HCT116 (cell line): Measurements from ENCODE around the gene ADD1. TPM values are rescaled to one million over a fixed set of nuclear protein-coding genes. Genes with fewer than 3 reads are reported as not detected.

Experiments used
- ATAC-seq: fragments of 200-7000 bp; cut with Tn5 transposase; 2 replicates; pipeline ENCODE4 v1.9.1; 2020; ENCODE audit warnings: mild to moderate bottlenecking, moderate library complexity
- BruUV-seq: library from RNA; stranded (reverse); fragments of 400-500 nt; replicated peaks from 2 replicates; lab custom pipeline; 2021; lab: Mats Ljungman, UMichigan
- CTCF ChIA-PET: fragments of 300-600 bp; sonication (Branson Sonifier 250); formaldehyde crosslinking; loops from one replicate; lab custom pipeline; 2021; ENCODE audit warnings: antibody characterized with exemption; lab: Charles Lee
- POLR2A ChIA-PET: fragments of 300-600, 350-600 bp; sonication (Branson Sonifier 250); formaldehyde crosslinking; loops from one replicate; lab custom pipeline; 2021; ENCODE audit warnings: antibody characterized with exemption; lab: Charles Lee
- RAD21 ChIA-PET, 2 experiments: fragments of 300-600 bp; sonication (Branson Sonifier 250); formaldehyde crosslinking; loops; one replicate each; lab custom pipeline; 2023; ENCODE audit warnings: low total read pairs in 2 of 2; ENCODE audit not compliant: uncharacterized antibody in 2 of 2, unreplicated experiment in 2 of 2, low non-redundant PET in 1 of 2; lab: Charles Lee
- DNase-seq: peaks from one replicate; pipeline ENCODE4 v3.0.0-alpha.2; 2010; ENCODE audit warnings: low read depth, low spot score
- H2AFZ ChIP-seq: fragments of 200-600 bp; shearing (Covaris generic), sonication (generic); 2 replicates; pipeline ENCODE4 v1.6.1; 2017; ENCODE audit warnings: low read depth, mixed run types, mixed read lengths, antibody characterized with exemption, low read length; ENCODE audit not compliant: poor library complexity, severe bottlenecking
- H3K27ac ChIP-seq: 2 replicates; pipeline ENCODE4 v1.5.1; 2012; ENCODE audit warnings: low read depth, low read length
- H3K27me3 ChIP-seq: fragments of 200-600 bp; sonication (generic); 2 replicates; pipeline ENCODE4 v1.6.1; 2016; ENCODE audit warnings: mixed run types, low read length, mixed read lengths; ENCODE audit not compliant: insufficient read depth
- H3K36me3 ChIP-seq, 2 experiments: fragments of 200-500 bp in 1 of 2; fragments of 200-600 bp in 1 of 2; sonication (Bioruptor generic) in 1 of 2; sonication (generic) in 1 of 2; 2 replicates each; pipeline versions ENCODE4 v1.5.1 to v1.6.1; 2014 to 2016; ENCODE audit warnings: low read length in 2 of 2, inconsistent platforms in 1 of 2, mixed read lengths in 1 of 2, mixed run types in 1 of 2; ENCODE audit not compliant: insufficient read depth in 2 of 2, control insufficient read depth in 1 of 2
- H3K4me1 ChIP-seq, 2 experiments: fragments of 200-600 bp in 1 of 2; sonication (generic) in 1 of 2; 2 replicates each; pipeline versions ENCODE4 v1.5.1 to v1.6.1; 2012 to 2017; ENCODE audit warnings: low read length in 2 of 2, inconsistent platforms in 1 of 2, mild to moderate bottlenecking in 1 of 2, mixed read lengths in 1 of 2, mixed run types in 1 of 2, moderate library complexity in 1 of 2; ENCODE audit not compliant: insufficient read depth in 2 of 2, control insufficient read depth in 1 of 2
- H3K4me2 ChIP-seq: fragments of 200-600 bp; sonication (generic); 2 replicates; pipeline ENCODE4 v1.6.1; 2017; ENCODE audit warnings: mixed run types, low read length, mixed read lengths
- H3K4me3 ChIP-seq, 2 experiments: fragments of 200-600 bp in 1 of 2; sonication (generic) in 1 of 2; replicated peaks in 1 of 2; 2 replicates each; pipeline ENCODE4 v1.5.1; 2011 to 2016; ENCODE audit warnings: low read length in 2 of 2, control low read depth in 1 of 2, low read depth in 1 of 2, mild to moderate bottlenecking in 1 of 2, mixed read lengths in 1 of 2, mixed run types in 1 of 2
- H3K79me2 ChIP-seq: fragments of 200-600 bp; sonication (generic); 2 replicates; pipeline ENCODE4 v1.6.1; 2017; ENCODE audit warnings: mild to moderate bottlenecking, mixed run types, low read length, moderate library complexity, mixed read lengths; ENCODE audit not compliant: insufficient read depth
- H3K9ac ChIP-seq: fragments of 200-600 bp; sonication (generic); 2 replicates; pipeline ENCODE4 v1.6.1; 2016; ENCODE audit warnings: low read length, mixed read lengths
- H3K9me2 ChIP-seq: fragments of 200-600 bp; sonication (generic), shearing (Covaris generic); 2 replicates; pipeline ENCODE4 v1.6.1; 2017; ENCODE audit warnings: mixed run types, mild to moderate bottlenecking, moderate library complexity; ENCODE audit not compliant: insufficient read depth
- H3K9me3 ChIP-seq, 2 experiments: fragments of 200-500 bp in 1 of 2; fragments of 200-600 bp in 1 of 2; sonication (Bioruptor generic) in 1 of 2; sonication (generic) in 1 of 2; 2 replicates each; pipeline ENCODE4 v1.6.1; 2014 to 2017; ENCODE audit warnings: low read length in 2 of 2, mixed read lengths in 2 of 2, inconsistent platforms in 1 of 2, low read depth in 1 of 2, mild to moderate bottlenecking in 1 of 2, mixed run types in 1 of 2, moderate library complexity in 1 of 2; ENCODE audit not compliant: control insufficient read depth in 1 of 2, insufficient read depth in 1 of 2
- H4K20me1 ChIP-seq: fragments of 200-600 bp; sonication (generic), shearing (Covaris generic); 2 replicates; pipeline ENCODE4 v1.6.1; 2017; ENCODE audit warnings: mixed run types, mild to moderate bottlenecking, moderate library complexity; ENCODE audit not compliant: insufficient read depth
- CBX3 ChIP-seq: IDR thresholded peaks from 2 replicates; pipeline ENCODE4 v1.6.1; 2012; ENCODE audit warnings: low read depth
- CEBPB ChIP-seq: IDR thresholded peaks from 2 replicates; pipeline ENCODE4 v1.6.1; 2012; ENCODE audit warnings: low read depth
- FOSL1 ChIP-seq: IDR thresholded peaks from 2 replicates; pipeline ENCODE4 v1.6.1; 2012; ENCODE audit warnings: low read depth
- MAX ChIP-seq: IDR thresholded peaks from 2 replicates; pipeline ENCODE4 v1.6.1; 2012
- POLR2AphosphoS5 ChIP-seq: IDR thresholded peaks from 2 replicates; pipeline ENCODE4 v1.6.1; 2011; ENCODE audit warnings: mild to moderate bottlenecking, low read depth, low read length, moderate library complexity
- REST ChIP-seq: IDR thresholded peaks from 2 replicates; pipeline ENCODE4 v1.6.1; 2012; ENCODE audit warnings: low read depth
- SIN3A ChIP-seq: IDR thresholded peaks from 2 replicates; pipeline ENCODE4 v1.6.1; 2012; ENCODE audit warnings: low read depth
- SRF ChIP-seq: IDR thresholded peaks from 2 replicates; pipeline ENCODE4 v1.6.1; 2012; ENCODE audit warnings: low read depth
- ZBTB33 ChIP-seq: IDR thresholded peaks from 2 replicates; pipeline ENCODE4 v1.6.1; 2011; ENCODE audit warnings: mild to moderate bottlenecking, low read length, moderate library complexity; ENCODE audit not compliant: insufficient replicate concordance; ENCODE audit errors: extremely low read depth
- intact Hi-C: fragments of 100-400 bp; cut with micrococcal nuclease; formaldehyde crosslinking; loops from 2 replicates; pipeline ENCODE4 v1.10.0; 2022
- total RNA-seq: library from RNA; stranded (reverse); gene quantifications from one replicate; pipeline ENCODE4 v1.2.1, GENCODE V29; 2021; ENCODE audit not compliant: unreplicated experiment

The ADD1 gene
- total RNA-seq, 1 experiment from 2014 or later = 139 TPM

- intact Hi-C loops = no loop called here
Observed at GRCh38 chr4:2901186-2901585, 57.5 kb downstream of the ADD1 start.

More at GRCh38 chr4:2901186-2901585, 57.5 kb downstream of the ADD1 start:
- Histone ChIP-seq H3K27ac (no peak overlapping the region), H3K9ac (no peak overlapping the region), H3K36me3 (peaks cover 31 to 43% of the 10 kb centered on the region in 2 experiments), H3K4me2 (no peak overlapping the region), H3K27me3 (no peaks in the 10 kb centered on the region), H3K79me2 (no peaks in the 10 kb centered on the region), H3K4me3 (no peak overlapping the region), H4K20me1 (no peaks in the 10 kb centered on the region), H3K9me3 (no peaks in the 10 kb centered on the region), H3K4me1 (no peaks in the 10 kb centered on the region), H2AFZ (no peak overlapping the region)
- ChIA-PET POLR2A (interaction anchor here (0.6 kb wide), 1 partner anchor 12 kb away, joined by 3 read pairs; no protein-coding TSS in a partner anchor), CTCF (no interaction called here), RAD21 (no interaction called here)
- no TSS peak for BruUV-seq
- no peak for ATAC-seq
- TF ChIP-seq SRF = no peak
- no peak for TF ChIP-seq ZBTB33
- TF ChIP-seq FOSL1 = no peak
- no peak for TF ChIP-seq SIN3A
- TF ChIP-seq CBX3 = no peak
- TF ChIP-seq MAX = no peak
- TF ChIP-seq POLR2AphosphoS5 = no peak
- TF ChIP-seq CEBPB = no peak
- no peak for TF ChIP-seq REST
- TF ChIP-seq, all 23 proteins: peak for 0
- no peaks in the 10 kb centered on the region for H3K9me2 ChIP-seq
- no peak for DNase-seq
